KMS-11 (cell line): ENCODE data around the gene PRMT5.
A peak's percentile ranks its signal among the peaks of the same experiment; 100 is the strongest.

Source experiments
- H2AFZ ChIP-seq: fragments of 200-600 bp; sonication (generic); 2 replicates; pipeline ENCODE4 v1.6.1; 2016; ENCODE audit warnings: antibody characterized with exemption, mixed run types, low read depth
- H3K27ac ChIP-seq: fragments of 200-600 bp; sonication (generic); 2 replicates; pipeline ENCODE4 v1.6.1; 2016; ENCODE audit warnings: mild to moderate bottlenecking, mixed run types
- H3K27me3 ChIP-seq: fragments of 200-600 bp; sonication (generic); 2 replicates; pipeline ENCODE4 v1.6.1; 2017; ENCODE audit warnings: mild to moderate bottlenecking, low read depth, mixed run types, moderate library complexity; ENCODE audit not compliant: insufficient read depth
- H3K36me3 ChIP-seq: fragments of 200-600 bp; sonication (generic); 2 replicates; pipeline ENCODE4 v1.6.1; 2017; ENCODE audit warnings: mild to moderate bottlenecking, mixed run types; ENCODE audit not compliant: insufficient read depth
- H3K4me1 ChIP-seq: fragments of 200-600 bp; sonication (generic); 2 replicates; pipeline ENCODE4 v1.6.1; 2016; ENCODE audit warnings: mild to moderate bottlenecking, low read depth, mixed run types; ENCODE audit not compliant: poor library complexity, severe bottlenecking
- H3K4me2 ChIP-seq: fragments of 200-600 bp; sonication (generic); 2 replicates; pipeline ENCODE4 v1.7.0; 2016; ENCODE audit warnings: mild to moderate bottlenecking, mixed run types
- H3K4me3 ChIP-seq: fragments of 200-600 bp; sonication (generic); IDR thresholded peaks from 2 replicates; pipeline ENCODE4 v1.6.1; 2017; ENCODE audit warnings: low read depth, low read length, mixed read lengths; ENCODE audit not compliant: insufficient read depth
- H3K79me2 ChIP-seq: fragments of 200-600 bp; sonication (generic); 2 replicates; pipeline ENCODE4 v1.6.1; 2016; ENCODE audit warnings: low read depth, mixed run types; ENCODE audit not compliant: insufficient read depth
- H3K9ac ChIP-seq: fragments of 200-600 bp; sonication (generic); 2 replicates; pipeline ENCODE4 v1.6.1; 2016; ENCODE audit warnings: mild to moderate bottlenecking, mixed run types
- H4K20me1 ChIP-seq: fragments of 200-600 bp; sonication (generic); 2 replicates; pipeline ENCODE4 v1.6.1; 2016; ENCODE audit warnings: mild to moderate bottlenecking, mixed run types; ENCODE audit not compliant: insufficient read depth
- TF ChIP-seq, protein P1 (sequence below): fragments of 200-600 bp; sonication (generic); conservative IDR thresholded peaks from 2 replicates; pipeline ENCODE4 v1.6.1; 2017; ENCODE audit warnings: low read depth, mild to moderate bottlenecking, antibody characterized with exemption, low read length, moderate library complexity, mixed read lengths

Gene PRMT5

GRCh38 chr14:22929104-22929960 lies at the start of gene PRMT5:
Gene PRMT5 (minus strand): TSS chr14:22929376. CDS start chr14:22929361, 15 bp downstream.
- peak within 1 kb of the TSS; percentile 76 for H3K9ac ChIP-seq
- H3K4me2 ChIP-seq: peak within 1 kb of the TSS; percentile 92
- no peaks in the 10 kb centered on the region for H3K36me3 ChIP-seq
- no peaks in the 10 kb centered on the region for H4K20me1 ChIP-seq
- peak within 1 kb of the TSS; percentile 65 for H3K27ac ChIP-seq
- peak within 1 kb of the TSS; percentile 66; the same call in 1 of the 2 replicates for H2AFZ ChIP-seq
- peaks cover 7% of the 10 kb centered on the region for H3K4me1 ChIP-seq
- H3K79me2 ChIP-seq: peaks cover 15% of the 10 kb centered on the region; the same call in 1 of the 2 replicates
- no peaks in the 10 kb centered on the region for H3K27me3 ChIP-seq
- TF ChIP-seq, protein P1, sequence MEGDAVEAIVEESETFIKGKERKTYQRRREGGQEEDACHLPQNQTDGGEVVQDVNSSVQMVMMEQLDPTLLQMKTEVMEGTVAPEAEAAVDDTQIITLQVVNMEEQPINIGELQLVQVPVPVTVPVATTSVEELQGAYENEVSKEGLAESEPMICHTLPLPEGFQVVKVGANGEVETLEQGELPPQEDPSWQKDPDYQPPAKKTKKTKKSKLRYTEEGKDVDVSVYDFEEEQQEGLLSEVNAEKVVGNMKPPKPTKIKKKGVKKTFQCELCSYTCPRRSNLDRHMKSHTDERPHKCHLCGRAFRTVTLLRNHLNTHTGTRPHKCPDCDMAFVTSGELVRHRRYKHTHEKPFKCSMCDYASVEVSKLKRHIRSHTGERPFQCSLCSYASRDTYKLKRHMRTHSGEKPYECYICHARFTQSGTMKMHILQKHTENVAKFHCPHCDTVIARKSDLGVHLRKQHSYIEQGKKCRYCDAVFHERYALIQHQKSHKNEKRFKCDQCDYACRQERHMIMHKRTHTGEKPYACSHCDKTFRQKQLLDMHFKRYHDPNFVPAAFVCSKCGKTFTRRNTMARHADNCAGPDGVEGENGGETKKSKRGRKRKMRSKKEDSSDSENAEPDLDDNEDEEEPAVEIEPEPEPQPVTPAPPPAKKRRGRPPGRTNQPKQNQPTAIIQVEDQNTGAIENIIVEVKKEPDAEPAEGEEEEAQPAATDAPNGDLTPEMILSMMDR: no peak
- no peak within 1 kb of the TSS for H3K4me3 ChIP-seq

GRCh38 chr14:22978487-22978837 lies 49.3 kb upstream of the PRMT5 start:
- Histone ChIP-seq H3K79me2 (no peaks in the 10 kb centered on the region), H3K27me3 (no peaks in the 10 kb centered on the region), H2AFZ (no peak overlapping the region), H3K9ac (no peak overlapping the region), H3K4me1 (no peaks in the 10 kb centered on the region), H4K20me1 (no peaks in the 10 kb centered on the region), H3K36me3 (no peaks in the 10 kb centered on the region), H3K27ac (no peak overlapping the region), H3K4me3 (no peak overlapping the region), H3K4me2 (no peak overlapping the region)
- TF ChIP-seq, protein P1: no peak

DNA sequence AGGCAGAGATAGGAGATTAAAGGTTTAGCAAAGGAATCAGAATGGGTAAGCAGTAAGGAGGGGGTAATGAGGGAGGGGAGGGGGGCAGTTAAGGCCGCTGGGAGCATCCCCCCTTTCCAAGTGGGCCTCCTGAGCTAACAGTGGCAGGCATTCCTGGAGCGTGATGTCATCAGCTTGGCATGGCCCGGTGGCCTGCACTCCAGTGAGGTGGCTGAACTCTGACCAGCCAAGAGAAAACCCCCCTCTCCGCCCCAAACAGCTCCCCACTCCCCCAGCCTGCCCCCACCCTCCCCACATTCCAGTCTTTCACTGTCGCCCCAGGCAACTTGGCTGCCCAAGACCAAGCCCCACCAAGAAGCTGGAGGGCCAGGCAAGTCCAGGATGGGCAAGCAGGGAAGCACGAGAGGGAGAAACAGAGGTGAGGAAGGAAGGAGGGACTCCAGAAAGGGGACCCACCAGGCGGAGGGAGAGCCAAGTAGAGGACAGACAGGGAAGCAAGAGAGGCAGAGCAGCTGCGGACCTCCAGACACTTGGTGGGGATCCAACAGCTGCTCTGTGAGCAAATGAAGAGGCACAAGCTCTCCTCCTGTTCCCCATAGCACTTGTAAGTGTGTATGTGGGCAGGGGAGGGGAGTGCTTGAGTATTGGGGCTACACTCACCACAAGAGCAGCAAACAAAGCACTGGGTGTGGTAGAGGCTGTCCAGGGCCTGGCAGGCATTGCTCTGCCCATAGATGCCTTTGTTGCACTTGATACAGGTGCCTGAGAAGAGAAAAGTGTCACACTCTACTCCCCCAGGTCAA lies 48.7 kb upstream of the PRMT5 start:
- Histone ChIP-seq H3K79me2 (no peaks in the 10 kb centered on the region), H3K4me3 (no peak overlapping the region)
- TF ChIP-seq, protein P1: no peak

GRCh38 chr14:22977434-22977683 lies 48.2 kb upstream of the PRMT5 start:
- no peak overlapping the region for H3K27ac ChIP-seq
- no peak overlapping the region for H3K4me3 ChIP-seq
- no peak overlapping the region for H3K9ac ChIP-seq
- no peaks in the 10 kb centered on the region for H3K27me3 ChIP-seq
- H2AFZ ChIP-seq: no peak overlapping the region
- TF ChIP-seq, protein P1: no peak
- no peaks in the 10 kb centered on the region for H3K4me1 ChIP-seq
- no peaks in the 10 kb centered on the region for H4K20me1 ChIP-seq
- no peak overlapping the region for H3K4me2 ChIP-seq
- H3K79me2 ChIP-seq: no peaks in the 10 kb centered on the region
- no peaks in the 10 kb centered on the region for H3K36me3 ChIP-seq

More for the DNA sequence above, 48.7 kb upstream of the PRMT5 start:
- Histone ChIP-seq H3K9ac (no peak overlapping the region), H3K4me1 (no peaks in the 10 kb centered on the region), H3K4me2 (no peak overlapping the region), H3K27me3 (no peaks in the 10 kb centered on the region), H3K27ac (no peak overlapping the region), H2AFZ (no peak overlapping the region), H4K20me1 (no peaks in the 10 kb centered on the region), H3K36me3 (no peaks in the 10 kb centered on the region)
